TTC549 (cell line): Measurements from ENCODE around the gene CUL1.

Experiments
- FAIRE-seq: peaks from 2 replicates; lab custom pipeline; 2012; peaks lifted over from hg19 to GRCh38; lab: Jason Lieb, UNC

Gene CUL1

DNA sequence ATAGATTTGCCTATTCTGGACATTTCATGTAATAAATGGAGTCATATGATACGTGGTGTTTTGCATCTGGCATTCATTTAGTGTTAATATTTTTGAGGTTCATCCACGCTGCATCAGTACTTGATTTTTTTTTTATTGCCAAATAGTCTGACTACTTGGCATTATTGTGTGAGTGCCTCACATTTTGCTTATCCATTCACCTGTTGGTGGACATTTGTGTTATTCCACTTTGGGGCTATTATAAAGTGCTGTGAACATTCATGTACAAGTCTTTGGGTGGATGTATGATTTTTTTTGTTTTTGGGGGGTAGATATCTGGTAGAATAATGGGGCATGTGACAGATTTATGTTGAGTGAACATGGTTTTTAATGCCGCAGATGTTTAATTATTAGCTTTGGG, 19.7 kb downstream of the CUL1 start:
- no peak for FAIRE-seq

DNA sequence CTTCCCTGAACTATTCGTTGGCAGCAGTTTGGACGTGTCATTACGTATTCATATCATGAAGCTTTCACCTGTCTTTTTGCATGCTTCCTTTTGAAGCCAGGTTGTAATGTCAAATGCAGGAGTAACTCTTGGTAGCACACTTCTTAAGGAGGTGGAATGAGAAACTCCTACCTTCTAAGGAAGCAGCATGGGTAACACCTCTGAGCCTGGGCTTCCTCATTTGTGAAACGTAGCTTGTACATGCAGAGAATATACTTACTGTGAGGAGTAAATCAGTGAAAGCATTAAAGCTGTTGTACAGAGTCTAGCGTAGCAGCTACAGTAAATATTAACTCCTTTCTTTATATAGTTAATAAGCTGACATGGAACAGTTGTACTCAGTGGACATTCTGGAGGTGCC, 21.1 kb downstream of the CUL1 start:
- no peak for FAIRE-seq

DNA sequence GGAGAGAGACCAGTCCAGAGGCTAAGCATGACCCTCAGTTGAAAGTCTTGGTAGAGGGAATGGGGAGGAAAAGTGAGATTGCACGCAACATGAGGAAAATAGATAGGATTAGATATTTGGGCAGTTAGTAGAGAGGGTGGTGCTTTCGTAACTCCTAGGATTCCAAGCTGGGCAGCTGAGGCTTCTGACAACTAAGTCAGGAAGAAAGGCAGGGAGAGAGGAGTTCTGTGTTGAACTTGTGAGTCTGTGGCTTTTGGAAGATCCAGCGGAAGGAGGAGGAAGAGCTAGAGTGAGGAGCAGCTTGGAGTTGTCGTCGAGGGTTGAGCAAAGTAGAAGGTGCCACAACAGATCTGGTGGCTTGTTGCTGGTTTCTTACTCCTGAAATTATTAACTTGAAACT, 21.8 kb downstream of the CUL1 start:
- FAIRE-seq: no peak

DNA sequence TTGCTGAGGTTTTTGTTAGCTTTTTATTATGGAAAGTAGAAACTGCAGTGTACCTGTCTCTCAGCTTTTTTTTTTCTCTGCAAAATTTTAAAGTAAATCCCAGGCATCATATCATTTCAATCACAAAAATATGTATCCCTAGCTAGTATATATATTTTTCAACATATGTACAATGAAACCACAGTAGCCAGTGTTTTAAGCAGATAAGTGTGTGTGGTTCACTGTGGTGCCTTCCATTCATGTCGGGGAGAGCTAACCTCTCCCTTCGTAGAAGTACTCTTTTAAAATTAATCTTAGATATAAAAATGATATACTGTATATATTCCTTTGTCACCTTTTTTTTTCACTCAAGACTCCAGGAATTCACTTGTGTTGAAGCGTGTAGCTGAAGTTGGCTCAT, 22.7 kb downstream of the CUL1 start:
- no peak for FAIRE-seq

DNA sequence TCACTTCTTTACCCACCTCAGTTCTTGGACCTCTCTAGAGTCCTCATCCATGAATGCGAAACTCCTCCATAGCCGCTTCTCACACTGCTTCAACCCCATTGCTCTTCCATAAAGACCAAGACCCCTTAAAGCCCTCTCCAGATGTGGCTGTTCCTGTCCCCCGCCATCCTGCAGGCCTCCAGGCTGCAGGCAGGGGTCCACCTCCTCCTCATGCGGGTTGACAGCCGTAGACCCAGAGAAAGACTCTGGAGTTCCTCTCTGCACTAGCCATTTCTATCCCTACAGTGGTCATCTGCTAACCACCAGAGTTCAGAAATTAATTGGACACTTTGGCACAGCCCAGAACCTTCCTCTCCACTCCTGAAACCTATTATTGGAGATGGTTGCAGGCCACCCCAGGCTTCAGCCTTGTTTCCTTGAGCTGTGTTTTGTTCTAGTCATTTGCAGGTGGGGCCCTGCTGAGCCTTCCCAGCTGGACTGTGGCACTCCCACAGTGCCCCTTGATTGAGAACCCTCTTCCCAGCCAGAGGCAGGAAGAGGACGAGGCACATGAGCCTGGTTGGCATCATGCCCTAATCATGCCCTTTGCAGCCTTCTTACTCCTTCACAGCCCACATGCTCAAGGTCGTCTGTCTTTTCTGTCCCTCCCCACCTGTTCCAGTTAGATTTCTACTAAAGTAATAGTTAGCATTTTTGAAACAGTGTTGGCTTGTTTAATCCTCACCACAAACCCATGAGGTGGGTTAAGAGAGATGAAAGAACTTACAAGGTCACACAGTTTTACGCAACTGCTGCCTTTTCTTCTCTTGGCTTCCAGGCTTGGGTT, 23.9 kb downstream of the CUL1 start:
- no peak for FAIRE-seq

DNA sequence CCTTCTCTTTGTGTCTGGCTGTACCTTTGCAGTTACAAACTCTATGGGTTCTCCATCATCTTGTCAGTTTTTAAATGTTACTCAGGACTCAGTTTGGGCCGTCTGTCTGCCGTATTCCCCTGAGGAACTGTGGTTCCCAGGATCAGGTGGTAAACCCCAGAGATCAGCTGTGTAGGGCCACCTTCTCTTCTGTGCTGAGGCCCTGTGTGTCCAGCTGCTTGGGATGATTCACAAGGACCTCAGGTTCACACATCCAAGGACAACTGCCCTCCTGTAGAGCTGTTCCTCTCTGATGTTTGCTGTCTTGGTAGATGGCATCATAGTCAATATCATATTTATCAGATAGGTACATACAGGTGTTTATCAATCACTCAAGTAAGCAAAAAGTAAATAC, 24.5 kb downstream of the CUL1 start:
- FAIRE-seq: no peak

DNA sequence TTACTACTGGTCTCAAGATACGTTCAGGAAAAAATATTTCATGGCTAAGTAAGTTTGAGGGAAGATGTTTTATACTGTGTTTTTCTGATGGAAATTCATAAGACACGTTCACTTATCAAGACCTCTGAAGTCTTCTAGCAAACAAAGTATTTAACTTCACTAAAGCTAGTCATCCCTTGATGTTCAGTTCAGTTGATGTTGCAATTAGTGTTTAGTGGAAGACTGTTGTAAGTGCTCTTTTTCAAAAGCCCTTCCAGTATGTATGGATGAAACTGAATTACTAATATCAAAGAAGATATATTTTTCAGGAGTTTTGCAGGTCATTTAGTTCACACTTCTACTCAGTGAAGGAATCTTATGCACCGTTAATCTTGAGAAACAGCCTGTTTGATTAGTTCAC, 25.1 kb downstream of the CUL1 start:
- FAIRE-seq: no peak

DNA sequence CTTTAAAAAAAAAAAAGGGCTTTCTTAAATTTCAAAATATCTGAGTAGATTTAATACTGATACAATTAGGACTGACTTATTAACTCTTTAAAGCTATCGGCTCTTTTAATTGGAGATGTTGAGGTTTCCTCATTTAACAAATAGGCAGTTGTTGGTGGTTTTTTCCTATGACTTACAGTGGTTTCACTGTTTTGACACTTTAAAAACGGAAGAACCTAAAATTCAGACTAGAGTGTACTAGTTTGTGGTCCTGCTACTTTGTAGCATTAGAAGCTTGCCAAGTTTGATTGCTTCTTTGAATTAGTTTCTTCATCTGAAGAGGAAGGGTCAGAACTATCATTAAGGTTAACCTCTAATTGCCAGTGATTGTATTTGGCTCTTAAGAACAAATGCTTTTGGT, 27.7 kb downstream of the CUL1 start:
- FAIRE-seq: no peak

DNA sequence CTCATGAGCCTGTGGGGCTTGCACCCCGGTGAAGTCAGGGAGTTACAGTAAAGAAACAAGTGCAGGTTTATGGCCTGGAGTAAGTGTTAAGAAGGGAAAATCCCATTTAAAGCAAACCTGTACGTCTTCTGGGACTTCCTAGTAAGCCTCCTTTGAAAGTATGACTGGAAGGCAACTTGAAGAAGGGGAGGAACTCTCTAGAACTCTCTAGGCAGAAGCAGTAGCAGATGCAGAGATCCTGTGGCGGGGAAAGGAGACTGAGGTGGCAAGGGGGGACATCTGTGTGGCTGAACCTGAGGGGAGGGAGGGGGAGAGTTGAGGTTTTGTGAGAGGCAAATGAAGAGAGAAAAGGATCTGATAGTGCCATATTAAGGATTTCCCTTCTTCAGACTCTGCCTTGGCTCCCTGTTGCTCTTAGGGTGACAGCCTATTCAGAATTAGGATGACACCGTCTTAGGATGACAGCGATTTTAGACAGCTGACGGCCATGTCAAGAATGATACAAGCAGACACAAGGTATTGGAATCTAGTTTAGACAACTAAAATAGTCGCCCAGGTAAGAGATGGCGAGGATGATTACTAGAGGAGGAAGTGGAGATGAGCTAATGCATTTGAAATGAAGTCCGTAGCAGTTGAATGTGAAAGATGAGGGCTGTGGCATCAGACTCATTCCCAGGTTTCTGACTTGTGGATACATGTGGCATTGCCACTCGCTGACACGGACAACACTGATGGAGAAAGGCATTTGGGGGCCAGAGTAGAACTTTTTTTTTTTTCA, 29.0 kb downstream of the CUL1 start:
- FAIRE-seq: no peak

DNA sequence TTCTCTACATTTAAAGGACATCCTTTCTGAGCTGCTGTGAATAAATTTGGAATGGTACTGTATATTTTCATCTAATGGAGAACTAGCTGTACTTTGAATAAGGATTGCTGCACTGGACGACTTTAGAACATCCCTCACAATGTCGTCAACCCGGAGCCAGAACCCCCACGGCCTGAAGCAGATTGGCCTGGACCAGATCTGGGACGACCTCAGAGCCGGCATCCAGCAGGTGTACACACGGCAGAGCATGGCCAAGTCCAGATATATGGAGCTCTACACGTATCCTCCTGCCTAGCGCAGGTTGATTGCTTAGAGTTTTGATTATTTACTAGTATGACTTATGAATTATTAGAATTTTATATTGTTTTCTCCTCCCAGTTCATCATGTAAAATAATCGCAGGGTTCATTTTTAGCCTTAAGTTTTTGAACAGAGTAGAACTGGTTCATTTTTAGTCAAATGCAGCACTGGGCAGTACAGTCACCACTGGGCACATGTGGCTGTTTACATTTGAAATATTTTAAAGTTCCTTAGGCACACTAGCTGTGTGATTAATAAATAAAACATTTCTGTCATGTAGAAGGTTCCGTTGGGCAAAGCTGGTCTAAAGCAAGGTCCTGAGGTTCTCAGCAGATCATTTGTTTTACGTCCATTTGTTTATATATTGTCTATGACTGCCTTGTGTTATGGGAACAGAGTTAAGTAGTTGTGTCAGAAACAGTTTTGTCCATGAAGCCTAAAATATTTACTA, 31.5 kb downstream of the CUL1 start:
- no peak for FAIRE-seq

DNA sequence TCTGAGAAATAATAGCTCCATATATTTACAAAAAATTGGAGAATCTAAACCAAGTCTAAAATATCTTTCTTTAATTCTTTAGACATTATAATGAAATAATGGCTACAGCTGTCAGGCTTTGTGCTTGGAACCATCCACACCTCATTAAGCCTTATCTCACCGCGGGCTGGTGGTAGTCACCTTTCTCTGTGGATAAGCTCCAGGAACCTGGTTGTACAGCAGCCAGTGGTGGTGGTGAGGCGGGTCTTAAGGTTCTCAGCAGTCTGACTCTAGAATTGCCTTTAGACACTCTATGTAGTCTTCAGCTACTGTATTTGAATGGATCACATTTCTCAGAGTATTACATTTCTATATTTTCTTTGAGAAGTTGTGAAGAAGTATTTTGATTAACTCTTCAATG, 34.2 kb downstream of the CUL1 start:
- no peak for FAIRE-seq

DNA sequence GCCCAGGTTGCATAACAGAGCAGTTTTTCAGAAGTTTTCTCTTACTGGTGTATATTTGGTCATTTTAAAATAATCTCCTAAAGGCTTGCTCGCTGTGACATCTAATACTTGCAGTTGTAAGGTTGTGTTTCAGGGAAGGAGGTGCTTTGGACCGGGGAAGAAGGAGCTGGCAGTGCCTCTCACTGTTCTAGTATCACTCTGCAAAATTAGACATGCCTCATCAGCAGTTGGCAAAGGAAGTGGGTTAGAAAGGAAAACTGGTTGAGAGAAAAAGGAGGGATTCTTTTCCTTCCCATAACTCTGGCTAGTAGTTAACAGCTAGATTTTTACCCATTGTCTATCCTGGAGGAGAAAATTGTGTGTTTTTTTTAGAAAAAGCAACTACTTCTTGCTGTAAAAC, 34.8 kb downstream of the CUL1 start:
- no peak for FAIRE-seq

DNA sequence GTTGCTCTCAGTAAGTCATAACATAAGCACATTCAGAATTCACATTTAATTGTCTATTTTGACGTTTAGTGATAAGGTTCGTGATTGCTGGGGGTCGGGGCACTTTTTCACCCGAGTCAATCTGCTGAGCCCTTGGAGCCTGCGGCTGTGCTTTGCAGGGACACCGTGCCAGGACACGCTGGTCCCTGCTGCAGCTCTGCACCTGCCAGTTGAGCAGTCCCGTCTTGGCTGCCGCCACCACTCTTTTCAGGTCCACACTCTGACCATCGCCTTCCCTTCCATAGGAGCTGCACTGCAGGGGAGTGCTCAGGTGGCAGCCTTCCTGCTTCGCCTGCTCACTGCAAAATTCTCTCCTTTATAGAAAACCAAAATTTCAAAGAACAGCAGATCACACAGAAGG, 36.4 kb downstream of the CUL1 start:
- FAIRE-seq: no peak

DNA sequence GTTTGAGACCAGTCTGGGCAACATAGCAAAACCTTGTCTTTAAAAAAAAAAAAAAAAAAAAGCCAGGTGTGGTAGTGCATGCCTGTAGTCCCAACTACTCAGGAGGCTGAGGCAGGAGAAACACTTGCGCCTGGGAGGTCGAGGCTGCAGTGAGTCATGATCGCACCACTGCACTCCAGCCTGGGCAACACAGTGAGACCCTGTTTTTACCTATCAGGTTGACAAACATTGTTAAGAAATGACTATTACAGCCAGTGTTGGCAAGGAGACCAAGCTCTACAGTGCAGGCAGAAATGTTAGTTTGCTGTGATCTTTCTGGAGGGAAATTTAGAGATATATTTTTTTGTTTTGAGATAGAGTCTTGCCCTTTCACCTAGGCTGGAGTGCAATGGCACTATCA, 37.3 kb downstream of the CUL1 start:
- FAIRE-seq: no peak

DNA sequence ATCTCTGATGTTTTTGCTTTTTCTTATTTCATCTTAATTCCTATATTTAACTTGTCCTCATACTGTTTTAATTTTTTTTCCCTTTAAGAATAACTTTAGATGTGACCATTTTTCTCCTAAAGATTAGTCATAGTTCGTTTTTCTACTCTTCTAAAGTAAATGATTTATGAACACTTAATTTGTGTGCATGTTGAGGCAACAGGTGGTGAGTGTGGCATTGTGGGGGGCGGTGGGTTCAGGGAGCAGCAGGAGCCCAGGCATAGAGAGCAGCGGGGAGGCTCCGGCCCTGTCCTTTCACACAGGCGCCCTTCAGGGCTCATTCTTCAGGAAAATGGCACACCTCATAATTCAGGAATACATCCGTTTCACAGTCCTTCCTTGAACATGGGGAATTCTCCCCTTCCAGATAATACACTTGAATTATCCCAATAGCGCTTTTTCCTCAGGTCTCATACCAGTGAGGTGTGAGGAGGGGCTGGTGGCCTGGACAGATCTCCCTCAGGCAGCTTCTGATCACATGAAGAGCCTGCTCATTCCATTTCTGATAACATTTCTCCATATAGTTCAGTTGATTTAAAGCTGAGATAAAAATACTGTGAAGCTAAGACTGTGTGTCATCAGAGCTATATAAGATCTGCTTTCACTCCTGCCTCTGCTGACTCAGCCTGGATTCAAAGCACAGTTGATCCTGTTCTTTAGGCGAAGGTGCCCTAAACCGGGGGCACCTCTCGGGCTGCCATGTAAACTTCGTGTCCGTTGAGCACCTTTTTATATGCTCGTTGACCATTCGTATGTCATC, 40.2 kb downstream of the CUL1 start:
- FAIRE-seq: no peak

DNA sequence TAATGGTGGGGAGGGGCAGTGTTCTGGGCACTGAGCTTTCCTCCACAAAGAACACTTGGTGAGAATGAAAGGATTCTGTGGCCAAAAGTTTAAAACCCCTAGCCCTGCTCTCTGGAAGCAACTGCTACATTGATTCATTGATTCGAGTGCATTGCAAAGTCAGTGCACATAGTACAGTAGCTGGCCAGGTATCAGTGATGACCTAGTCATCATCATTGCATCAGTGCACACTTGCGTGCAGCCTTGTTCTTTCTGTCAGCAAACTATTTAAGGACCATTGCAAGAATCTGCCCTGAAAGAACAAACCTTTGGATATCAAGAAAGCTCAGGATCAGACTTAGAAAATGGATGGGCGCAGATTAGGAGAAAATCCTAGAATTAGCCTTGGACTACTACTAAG, 47.4 kb downstream of the CUL1 start:
- FAIRE-seq: no peak

DNA sequence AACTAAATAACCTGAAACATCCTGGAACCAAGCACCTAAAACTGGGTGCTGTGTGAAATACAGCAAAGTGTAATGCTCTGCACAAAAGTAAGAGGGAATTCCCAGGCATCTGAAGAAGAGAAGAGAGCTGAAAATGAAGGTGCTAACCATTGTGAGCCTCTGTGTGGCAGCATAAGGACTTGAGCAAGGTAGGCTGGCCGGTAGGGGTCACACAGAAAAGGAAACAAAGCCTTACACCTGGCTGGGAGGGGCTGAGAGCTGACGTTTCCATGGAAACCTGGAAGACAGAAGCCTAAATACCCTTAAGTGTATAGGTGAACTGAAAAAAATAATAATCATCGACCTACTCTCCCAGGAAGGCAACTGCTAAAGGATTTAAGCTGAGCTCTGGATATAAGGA, 48.6 kb downstream of the CUL1 start:
- no peak for FAIRE-seq

DNA sequence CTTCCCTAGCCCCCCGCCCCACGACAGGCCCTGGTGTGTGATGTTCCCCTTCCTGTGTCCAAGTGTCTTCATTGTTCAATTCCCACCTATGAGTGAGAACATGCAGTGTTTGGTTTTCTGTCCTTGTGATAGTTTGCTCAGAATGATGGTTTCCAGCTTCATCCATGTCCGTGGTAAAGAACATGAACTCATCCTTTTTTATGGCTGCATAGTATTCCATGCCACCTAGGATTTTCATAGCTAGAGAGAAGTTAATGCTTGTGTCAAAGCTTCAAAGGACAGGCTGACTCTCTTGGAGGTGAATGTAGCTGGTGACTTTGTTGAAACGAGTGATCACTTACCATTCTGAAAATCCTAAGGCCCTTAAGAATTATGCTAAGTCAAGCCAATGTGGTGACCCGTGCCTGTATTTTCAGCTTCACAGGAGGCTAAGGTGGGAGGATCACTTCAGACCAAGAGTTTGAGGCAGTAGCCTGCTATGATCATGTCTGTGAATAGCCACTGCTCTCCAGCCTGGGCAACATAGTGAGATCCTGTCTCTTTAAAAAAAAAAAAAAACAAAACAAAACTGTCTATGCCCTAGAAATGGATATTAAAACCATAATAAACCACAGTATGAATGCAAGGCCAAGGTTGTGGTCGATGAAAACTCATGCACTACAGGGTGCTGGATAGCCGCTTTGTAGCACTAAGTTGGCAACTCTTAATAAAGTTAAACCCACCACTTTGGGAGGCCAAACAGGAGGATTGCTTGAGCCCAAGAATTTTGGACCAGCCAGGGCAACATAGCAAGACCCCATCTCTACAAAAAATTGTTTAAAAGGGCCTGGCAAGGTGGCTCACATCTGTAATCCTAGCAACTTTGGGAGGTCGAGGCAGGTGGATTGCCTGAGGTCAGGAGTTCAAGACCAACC, 52.0 kb downstream of the CUL1 start:
- no peak for FAIRE-seq

DNA sequence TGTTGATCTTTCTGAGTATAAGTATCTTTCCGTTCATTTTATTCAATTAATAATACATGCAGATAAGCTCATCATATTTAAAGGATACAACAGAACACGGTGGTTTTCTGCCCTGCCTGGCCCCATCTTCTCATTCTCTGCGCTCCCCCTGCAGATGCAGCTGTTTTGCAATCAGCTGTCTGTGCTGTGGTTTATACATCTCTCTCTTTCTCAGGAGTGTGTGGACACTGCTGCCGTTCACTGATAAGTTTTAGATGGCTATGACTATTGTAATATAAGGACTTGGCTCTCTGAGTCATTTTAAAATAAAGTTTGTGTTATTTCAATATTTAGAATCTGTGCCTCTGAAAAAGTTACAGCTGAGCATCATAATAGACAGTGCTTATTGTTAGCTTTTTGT, 54.5 kb downstream of the CUL1 start:
- FAIRE-seq: no peak

DNA sequence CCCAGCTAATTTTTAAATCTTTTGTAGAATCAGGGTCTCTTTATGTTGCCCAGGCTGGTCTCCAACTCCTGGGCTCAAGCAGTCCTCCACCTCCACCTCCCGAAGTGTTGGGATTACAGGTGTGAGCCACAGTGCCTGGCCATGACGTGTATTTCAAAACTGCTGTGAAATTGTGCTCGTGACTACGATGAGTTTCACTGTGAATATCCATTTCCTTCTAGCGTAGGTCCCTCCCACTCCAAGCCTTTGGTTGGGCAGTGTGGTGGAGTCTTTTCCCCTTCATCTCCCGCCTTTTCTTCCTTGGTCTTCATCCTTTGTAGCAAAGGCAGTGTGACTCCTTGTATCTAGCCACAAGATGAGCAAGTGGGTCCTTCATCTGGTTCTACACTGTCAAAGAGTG, 56.2 kb downstream of the CUL1 start:
- FAIRE-seq: no peak
